HEK293 (cell line): ENCODE results near the gene CNPY1.
A peak's percentile ranks its signal among the peaks of the same experiment; 100 is the strongest.

Experiments
- CTCF ChIA-PET: fragments of 350-600 bp; formaldehyde crosslinking; extraction: SDS; loops from one replicate; lab custom pipeline; 2021; ENCODE audit warnings: antibody characterized with exemption; lab: Yijun Ruan, JAX
- POLR2A ChIA-PET: fragments of 300-600 bp; formaldehyde crosslinking; extraction: SDS; loops from one replicate; lab custom pipeline; 2020; ENCODE audit warnings: antibody characterized with exemption, inconsistent platforms; lab: Yijun Ruan, JAX
- H3K27ac ChIP-seq: fragments of 200-500 bp; sonication (Bioruptor generic); 2 replicates; pipeline ENCODE4 v1.5.1; 2014; ENCODE audit warnings: low read depth, low read length, control low read depth, inconsistent platforms; ENCODE audit errors: extremely low read depth
- H3K36me3 ChIP-seq, 2 experiments: fragments of 200-500 bp in 1 of 2; sonication (Bioruptor generic) in 1 of 2; 1 replicate in 1 of 2; 2 replicates in 1 of 2; pipeline ENCODE4 v1.5.1; 2014 to 2017; ENCODE audit warnings: inconsistent platforms in 2 of 2, low read length in 2 of 2; ENCODE audit not compliant: control insufficient read depth in 2 of 2, insufficient read depth in 1 of 2
- H3K4me1 ChIP-seq: fragments of 200-500 bp; sonication (Bioruptor generic); 2 replicates; pipeline ENCODE4 v1.5.1; 2014; ENCODE audit warnings: mild to moderate bottlenecking, low read length, inconsistent platforms; ENCODE audit not compliant: control insufficient read depth, insufficient read depth
- H3K4me3 ChIP-seq: 2 replicates; pipeline ENCODE4 v1.5.1; 2011; ENCODE audit warnings: low read depth, mild to moderate bottlenecking, control low read depth, low read length, moderate library complexity
- H3K9me3 ChIP-seq: fragments of 200-500 bp; sonication (Bioruptor generic); 2 replicates; pipeline ENCODE4 v1.5.1; 2014; ENCODE audit warnings: low read depth, low read length, inconsistent platforms; ENCODE audit not compliant: control insufficient read depth, insufficient read depth
- AEBP2 ChIP-seq: fragments of 450-650 bp; formaldehyde crosslinking; IDR thresholded peaks from 2 replicates; pipeline ENCODE4 v1.5.1; 2016; ENCODE audit warnings: missing biosample characterization, missing genetic modification characterization, borderline replicate concordance
- BCL11B ChIP-seq: fragments of 450-650 bp; formaldehyde crosslinking; IDR thresholded peaks from 2 replicates; pipeline ENCODE4 v1.5.1; 2016; ENCODE audit warnings: low read depth, missing biosample characterization, missing genetic modification characterization
- EGR2 ChIP-seq: fragments of 450-650 bp; formaldehyde crosslinking; IDR thresholded peaks from 2 replicates; pipeline ENCODE4 v1.5.1; 2016; ENCODE audit warnings: low read depth, missing biosample characterization, missing genetic modification characterization
- PRDM1 ChIP-seq: fragments of 450-650 bp; formaldehyde crosslinking; IDR thresholded peaks from 2 replicates; pipeline ENCODE4; 2016; ENCODE audit warnings: missing biosample characterization, missing genetic modification characterization
- PRDM2 ChIP-seq: fragments of 450-650 bp; formaldehyde crosslinking; IDR thresholded peaks from 2 replicates; pipeline ENCODE4 v1.5.1; 2016; ENCODE audit warnings: missing biosample characterization, missing genetic modification characterization, borderline replicate concordance
- PRDM6 ChIP-seq: fragments of 450-650 bp; formaldehyde crosslinking; IDR thresholded peaks from 2 replicates; pipeline ENCODE4 v1.5.1; 2017; ENCODE audit warnings: missing biosample characterization, missing genetic modification characterization
- RBAK ChIP-seq: fragments of 450-650 bp; formaldehyde crosslinking; IDR thresholded peaks from 2 replicates; pipeline ENCODE4 v1.5.1; 2016; ENCODE audit warnings: missing biosample characterization, missing genetic modification characterization
- SP2 ChIP-seq: fragments of 450-650 bp; formaldehyde crosslinking; IDR thresholded peaks from 2 replicates; pipeline ENCODE4 v1.5.1; 2016; ENCODE audit warnings: missing biosample characterization, missing genetic modification characterization
- ZFHX2 ChIP-seq: fragments of 450-650 bp; formaldehyde crosslinking; conservative IDR thresholded peaks from 2 replicates; pipeline ENCODE4 v1.5.1; 2016; ENCODE audit warnings: missing biosample characterization, missing genetic modification characterization
- ZNF132 ChIP-seq: fragments of 450-650 bp; formaldehyde crosslinking; IDR thresholded peaks from 2 replicates; pipeline ENCODE4 v1.5.1; 2017; ENCODE audit warnings: missing biosample characterization, missing genetic modification characterization, borderline replicate concordance
- ZNF184 ChIP-seq: fragments of 450-650 bp; IDR thresholded peaks from 2 replicates; pipeline ENCODE4 v1.5.1; 2018; ENCODE audit warnings: missing biosample characterization, mild to moderate bottlenecking, missing genetic modification characterization
- ZNF211 ChIP-seq: fragments of 450-650 bp; formaldehyde crosslinking; IDR thresholded peaks from 2 replicates; pipeline ENCODE4 v1.5.1; 2016; ENCODE audit warnings: low read depth, missing biosample characterization, missing genetic modification characterization
- ZNF239 ChIP-seq: fragments of 450-650 bp; formaldehyde crosslinking; IDR thresholded peaks from 2 replicates; pipeline ENCODE4 v1.5.1; 2016; ENCODE audit warnings: missing biosample characterization, missing genetic modification characterization
- ZNF324 ChIP-seq: fragments of 450-650 bp; formaldehyde crosslinking; IDR thresholded peaks from 2 replicates; pipeline ENCODE4 v1.5.1; 2016; ENCODE audit warnings: missing biosample characterization, missing genetic modification characterization
- ZNF366 ChIP-seq: fragments of 450-650 bp; formaldehyde crosslinking; conservative IDR thresholded peaks from 2 replicates; pipeline ENCODE4 v1.5.1; 2016; ENCODE audit warnings: missing biosample characterization, missing genetic modification characterization
- ZNF514 ChIP-seq: fragments of 450-650 bp; formaldehyde crosslinking; IDR thresholded peaks from 2 replicates; pipeline ENCODE4 v1.5.1; 2016; ENCODE audit warnings: missing biosample characterization, missing genetic modification characterization
- ZNF548 ChIP-seq: fragments of 450-650 bp; formaldehyde crosslinking; IDR thresholded peaks from 2 replicates; pipeline ENCODE4 v1.5.1; 2016; ENCODE audit warnings: missing biosample characterization, missing genetic modification characterization
- ZNF623 ChIP-seq: fragments of 450-650 bp; formaldehyde crosslinking; IDR thresholded peaks from 2 replicates; pipeline ENCODE4 v1.5.1; 2016; ENCODE audit warnings: missing biosample characterization, missing genetic modification characterization

Gene CNPY1

GRCh38 chr7:155581107-155581830 lies 34.9 kb upstream of the CNPY1 start:
- Histone ChIP-seq H3K27ac (no peak overlapping the region), H3K4me3 (no peak overlapping the region), H3K36me3 (no peaks in the 10 kb centered on the region), H3K9me3 (no peaks in the 10 kb centered on the region), H3K4me1 (no peaks in the 10 kb centered on the region)
- ChIA-PET CTCF (interaction anchor here (1.8 kb wide), 1 partner anchor 17 kb away, joined by 5 read pairs; no protein-coding TSS in a partner anchor), POLR2A (interaction anchor here (0.6 kb wide), 1 partner anchor 970 kb away, joined by 3 read pairs; no protein-coding TSS in a partner anchor)
- TF ChIP-seq ZNF132 (tag by site-specific recombination): no peak
- peak; percentile 41; the same call in 1 of the 2 replicates for TF ChIP-seq EGR2 (tag by site-specific recombination)
- no peak for TF ChIP-seq SP2 (tag by site-specific recombination)
- 0 out of 2 replicates have a peak, but pooled peaks have one; percentile 17 for TF ChIP-seq ZFHX2 (tag by site-specific recombination)

- CTCF ChIA-PET: interaction anchor here (1.8 kb wide), 1 partner anchor 18 kb away, joined by 5 read pairs; no protein-coding TSS in a partner anchor
Measured at GRCh38 chr7:155580367-155580766, 34.0 kb upstream of the CNPY1 start.

GRCh38 chr7:155579565-155579964 lies 33.2 kb upstream of the CNPY1 start:
- H3K36me3 ChIP-seq: no peaks in the 10 kb centered on the region
- no peaks in the 10 kb centered on the region for H3K9me3 ChIP-seq
- no peak overlapping the region for H3K27ac ChIP-seq
- POLR2A ChIA-PET: no interaction called here
- CTCF ChIA-PET: interaction anchor here (1.8 kb wide), 1 partner anchor 19 kb away, joined by 5 read pairs; no protein-coding TSS in a partner anchor
- TF ChIP-seq ZNF211 (tag by site-specific recombination) (no peak), PRDM6 (tag by site-specific recombination) (no peak), BCL11B (tag by site-specific recombination) (no peak), ZNF548 (tag by site-specific recombination) (no peak), RBAK (tag by site-specific recombination) (no peak), ZNF184 (tag by site-specific recombination) (no peak), ZNF239 (tag by site-specific recombination) (no peak), ZNF366 (tag by site-specific recombination) (no peak), ZNF514 (tag by site-specific recombination) (no peak), AEBP2 (no peak), PRDM1 (tag by site-specific recombination) (no peak), ZNF324 (tag by site-specific recombination) (no peak), PRDM2 (tag by site-specific recombination) (no peak)
- no peak overlapping the region for H3K4me3 ChIP-seq
- no peaks in the 10 kb centered on the region for H3K4me1 ChIP-seq

More at GRCh38 chr7:155580367-155580766, 34.0 kb upstream of the CNPY1 start:
- H3K36me3 ChIP-seq: no peaks in the 10 kb centered on the region
- no peak overlapping the region for H3K27ac ChIP-seq
- POLR2A ChIA-PET: interaction anchor here (0.6 kb wide), 1 partner anchor 971 kb away, joined by 3 read pairs; no protein-coding TSS in a partner anchor
- no peaks in the 10 kb centered on the region for H3K9me3 ChIP-seq
- H3K4me3 ChIP-seq: no peak overlapping the region
- H3K4me1 ChIP-seq: no peaks in the 10 kb centered on the region
- TF ChIP-seq ZNF623 (tag by site-specific recombination) (no peak), EGR2 (tag by site-specific recombination) (0 out of 2 replicates have a peak, but pooled peaks have one; percentile 29)
